Endometrial microvascular endothelial cells (primary cell): ENCODE results near the gene TTC8. TPM values are rescaled to one million over a fixed set of nuclear protein-coding genes. Genes with fewer than 3 reads are reported as not detected.
"Not testable (repeated sequence)": the region's sequence is repeated elsewhere in the genome, so short reads cannot be mapped to it uniquely, and the experiment has no call there.

ENCODE experiments used
- in situ Hi-C: cut with HindIII; loops from 2 replicates; pipeline ENCODE4 v1.10.0; 2017; ENCODE audit warnings: low sequenced_read_pairs, low pct_unique_long_range_greater_than_20kb; ENCODE audit errors: inconsistent ontology term
- total RNA-seq: library from RNA; depleted of rRNA; stranded (reverse); fragments of >200 nt; gene quantifications from one replicate; pipeline ENCODE4 v1.2.3, GENCODE V29; 2015; ENCODE audit errors: inconsistent ontology term

The TTC8 gene
- total RNA-seq, 1 donor from 2014 or later = 34.1 TPM

- in situ Hi-C loops = no loop called here
These were observed 32.4 kb downstream of the TTC8 start for GRCh38 chr14:88856786-88857366.

GRCh38 chr14:88857861-88858260, 33.4 kb downstream of the TTC8 start:
- in situ Hi-C loops = not testable (repeated sequence)

DNA sequence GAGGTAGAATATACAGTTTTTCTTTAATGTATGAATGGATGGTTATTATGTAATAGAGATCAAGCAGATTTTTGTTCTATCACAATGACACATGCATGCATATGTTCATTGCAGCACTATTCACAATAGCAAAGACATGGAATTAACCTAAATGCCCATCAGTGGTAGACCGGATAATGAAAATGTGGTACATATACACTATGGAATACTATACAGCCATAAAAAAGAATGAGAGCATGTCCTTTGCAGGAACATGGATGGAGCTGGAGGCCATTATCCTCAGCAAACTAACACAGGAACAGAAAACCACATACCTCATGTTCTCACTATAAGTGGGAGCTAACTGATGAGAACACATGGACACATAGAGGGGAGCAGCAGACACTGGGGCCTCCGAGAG, 34.7 kb downstream of the TTC8 start:
- in situ Hi-C loops = not testable (repeated sequence)

- in situ Hi-C loops = no loop called here
These were observed 38.7 kb downstream of the TTC8 start for GRCh38 chr14:88863167-88863566.

DNA sequence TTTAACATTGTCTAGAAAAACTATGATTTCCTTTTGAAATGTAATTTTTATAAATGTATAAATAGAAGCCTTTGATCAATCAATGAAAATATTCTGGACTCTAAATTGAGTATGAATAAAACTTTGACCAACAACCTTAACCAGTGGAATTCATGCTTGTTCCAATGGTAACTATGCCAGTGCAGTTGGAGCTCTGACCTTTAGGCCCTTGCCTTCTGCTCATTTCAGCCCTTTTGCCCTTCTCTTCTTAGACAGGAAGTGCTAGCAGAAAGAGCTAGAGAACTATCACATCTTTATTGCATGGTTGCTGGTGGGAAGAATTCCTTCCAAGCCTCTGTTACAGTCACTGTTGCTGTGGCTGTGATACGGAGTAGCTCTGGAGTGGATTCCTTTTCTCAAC, 39.7 kb downstream of the TTC8 start:
- in situ Hi-C loops = no loop called here

DNA sequence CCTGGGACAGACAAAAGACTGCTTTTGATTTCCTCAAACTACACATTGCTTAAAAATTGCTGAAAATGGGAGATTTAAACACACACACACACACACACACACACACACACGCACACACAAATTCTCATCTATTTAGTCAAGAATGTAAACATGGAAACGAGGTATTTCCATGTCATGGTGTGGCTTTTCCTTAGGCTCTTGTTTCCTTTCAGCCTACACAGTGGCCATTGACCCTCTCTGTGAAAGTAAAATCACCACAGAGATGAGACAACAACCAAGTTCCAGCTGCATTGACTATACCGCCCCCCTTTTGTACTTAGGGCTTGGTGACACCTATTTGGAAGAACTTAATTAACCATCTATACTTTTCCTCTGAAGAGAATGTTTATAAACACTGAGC, 41.9 kb downstream of the TTC8 start:
- in situ Hi-C loops = no loop called here

DNA sequence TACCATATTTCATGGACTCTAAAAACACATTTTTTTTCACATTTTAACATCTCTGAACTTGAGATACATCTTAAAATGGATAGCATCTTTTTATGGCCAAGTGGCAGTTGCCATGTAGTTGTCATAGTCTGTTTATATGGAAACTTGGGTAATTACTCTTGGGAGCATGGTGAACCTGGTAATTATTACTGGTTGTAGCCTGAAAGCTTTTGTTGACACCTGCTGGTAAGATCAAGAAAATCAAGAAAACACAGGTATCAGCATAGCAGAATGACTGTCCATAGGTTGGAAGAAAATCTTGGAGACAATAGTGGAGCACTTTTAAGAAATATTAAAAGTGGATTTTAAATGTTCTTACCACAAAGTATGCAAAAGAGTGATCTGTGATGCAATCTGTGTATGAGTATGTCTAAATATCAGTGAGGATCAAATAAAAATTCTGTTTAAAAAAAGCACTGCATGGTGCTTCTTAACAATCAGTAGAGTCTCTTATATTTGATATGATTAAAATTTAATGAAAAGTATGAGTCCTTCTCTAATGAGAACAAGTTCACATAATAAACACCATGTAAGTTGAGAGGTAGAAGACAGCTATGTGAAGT, 44.2 kb downstream of the TTC8 start:
- in situ Hi-C loops = no loop called here

DNA sequence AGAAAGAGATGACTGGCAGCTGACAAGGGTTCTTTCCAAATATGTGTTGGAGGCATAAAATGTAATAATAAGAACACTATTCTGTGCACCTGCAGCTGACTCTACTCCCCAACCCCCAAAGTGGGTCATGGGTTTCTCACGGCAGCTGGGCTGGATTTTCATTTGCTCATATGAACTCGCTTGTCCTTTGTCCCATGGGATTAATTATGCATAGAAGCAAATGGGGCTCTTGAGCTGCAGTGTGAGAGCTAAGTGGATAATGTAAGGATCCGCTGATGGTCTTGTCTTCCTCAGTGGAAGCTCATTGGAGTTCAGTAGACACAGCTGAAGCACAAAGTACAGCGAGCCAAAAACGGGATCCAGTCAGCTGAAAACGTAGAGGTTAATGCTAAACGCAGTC, 46.3 kb downstream of the TTC8 start:
- in situ Hi-C loops = no loop called here

- in situ Hi-C loops = no loop called here
These were observed 47.0 kb downstream of the TTC8 start for GRCh38 chr14:88871429-88871828.

- in situ Hi-C loops = no loop called here
These were observed 48.5 kb downstream of the TTC8 start for GRCh38 chr14:88872976-88873375.

DNA sequence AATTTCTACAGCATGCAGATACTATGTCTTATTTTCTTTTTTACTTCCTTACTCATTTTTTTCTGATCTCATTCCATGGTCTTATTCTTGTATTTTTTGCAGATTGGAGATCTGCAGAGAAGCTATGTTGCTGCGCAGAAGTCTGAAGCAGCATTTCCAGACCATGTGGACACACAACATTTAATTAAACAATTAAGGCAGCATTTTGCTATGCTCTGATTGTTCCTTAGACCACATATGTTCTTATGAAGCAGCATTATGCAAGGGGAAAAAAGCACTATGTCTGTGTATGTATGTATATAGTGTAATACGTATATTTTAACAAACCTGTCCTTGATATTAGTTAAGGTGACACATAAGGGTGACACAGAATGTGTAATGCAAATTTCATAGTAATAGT, 52.7 kb downstream of the TTC8 start:
- in situ Hi-C loops = no loop called here

- in situ Hi-C loops = no loop called here
These were observed 54.6 kb downstream of the TTC8 start for GRCh38 chr14:88879022-88879421.

DNA sequence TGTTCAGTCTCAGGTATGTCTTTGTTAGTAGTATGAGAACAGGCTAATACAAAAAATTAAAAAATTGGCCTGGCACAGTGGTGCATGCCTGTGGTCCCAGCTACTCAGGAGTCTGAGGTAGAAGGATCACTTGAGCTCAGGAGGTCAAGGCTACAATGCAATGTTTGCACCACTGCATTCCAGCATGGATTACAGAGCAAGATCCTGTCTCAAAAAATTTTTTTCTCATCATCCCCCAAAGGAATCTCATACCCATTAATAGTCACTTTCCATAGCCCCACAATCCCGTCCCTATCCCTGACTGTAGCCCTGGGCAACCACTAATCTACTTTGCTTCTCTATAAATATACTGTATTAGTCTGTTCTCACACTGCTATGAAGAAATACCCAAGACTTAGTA, 57.8 kb downstream of the TTC8 start:
- in situ Hi-C loops = no loop called here

DNA sequence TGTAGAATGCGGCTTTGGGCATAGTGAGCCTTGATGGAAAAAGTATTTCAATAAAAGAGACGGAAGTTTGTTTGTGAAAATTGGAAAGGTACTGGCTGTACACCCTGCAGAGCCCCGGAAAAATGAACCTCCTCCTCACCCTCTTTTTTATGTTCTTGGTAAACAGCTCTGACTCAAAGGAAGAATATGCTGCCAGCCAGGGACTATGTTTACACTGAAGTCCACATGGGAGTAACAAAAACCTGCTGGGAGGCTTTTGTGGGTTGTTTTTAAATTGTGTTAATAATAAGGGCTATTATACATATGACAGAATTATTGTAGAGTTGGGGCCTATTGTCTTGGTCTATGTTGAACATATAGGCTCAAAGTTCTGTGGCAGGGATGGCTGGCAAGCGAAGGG, 70.7 kb downstream of the TTC8 start:
- in situ Hi-C loops = no loop called here

DNA sequence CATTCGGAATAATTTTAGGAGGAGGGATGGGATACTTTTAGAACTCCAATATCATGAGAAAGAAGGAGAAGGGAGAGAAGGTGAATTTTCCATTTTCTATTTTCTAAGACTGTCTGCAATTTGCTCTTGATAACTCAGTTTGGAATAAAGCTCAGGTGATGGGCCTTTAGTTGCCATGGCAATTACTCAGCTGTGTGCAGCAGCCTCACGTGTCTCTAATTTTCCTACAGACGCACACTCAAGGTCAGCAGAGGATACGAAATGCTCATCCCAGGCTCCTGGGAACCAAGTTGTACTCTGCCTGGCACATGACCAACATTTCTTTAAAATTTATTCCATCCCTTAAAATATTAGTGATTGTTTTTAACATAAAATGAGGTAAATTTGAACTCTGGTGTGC, 76.7 kb downstream of the TTC8 start:
- in situ Hi-C loops = no loop called here

DNA sequence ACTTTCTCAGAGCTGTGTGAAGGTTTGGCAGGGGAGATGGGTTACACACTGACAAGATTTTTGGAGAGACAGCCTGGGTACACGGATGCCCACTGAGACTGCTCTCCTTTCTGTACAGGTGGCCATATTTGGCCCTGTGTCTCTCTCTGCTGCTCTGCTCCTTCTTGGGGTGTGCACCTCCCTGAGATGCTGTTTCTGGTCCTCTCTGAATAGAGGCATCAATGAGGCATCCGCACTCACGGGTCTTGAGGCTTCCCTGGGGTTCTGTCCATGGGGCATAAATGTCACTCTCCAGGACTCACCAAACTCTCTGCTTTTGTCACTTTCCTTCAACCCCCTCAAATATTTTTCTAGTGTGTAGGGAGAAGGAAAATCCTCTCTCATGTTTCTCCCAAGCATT, 77.5 kb downstream of the TTC8 start:
- in situ Hi-C loops = no loop called here

GRCh38 chr14:88902850-88903249, 78.4 kb downstream of the TTC8 start:
- in situ Hi-C loops = no loop called here

- in situ Hi-C loops = no loop called here
These were observed 79.8 kb downstream of the TTC8 start for GRCh38 chr14:88904206-88904647.

GRCh38 chr14:88904864-88905263, 80.4 kb downstream of the TTC8 start:
- in situ Hi-C loops = no loop called here

GRCh38 chr14:88908216-88908615, 83.8 kb downstream of the TTC8 start:
- in situ Hi-C loops = no loop called here

GRCh38 chr14:88910386-88910785, 85.9 kb downstream of the TTC8 start:
- in situ Hi-C loops = no loop called here
